SJSA1 (cell line): ENCODE data around the gene GDF11. TPM values are rescaled to one million over a fixed set of nuclear protein-coding genes. Genes with fewer than 3 reads are reported as not detected.

Experiments used
- DNase-seq, 2 experiments: peaks; one replicate each; pipeline ENCODE4 v3.0.0-alpha.2; 2015 to 2020; ENCODE audit warnings: low spot score in 2 of 2, low read depth in 1 of 2
- H3K27ac ChIP-seq: fragments of 250-450 bp; sonication (Bioruptor Pico); 2 replicates; pipeline ENCODE4 v1.5.1; 2020; ENCODE audit warnings: mild to moderate bottlenecking, moderate library complexity
- H3K27me3 ChIP-seq: fragments of 250-450 bp; sonication (Bioruptor Pico); replicated peaks from 2 replicates; pipeline ENCODE4 v1.5.1; 2020; ENCODE audit warnings: mild to moderate bottlenecking, moderate library complexity
- H3K36me3 ChIP-seq: fragments of 250-450 bp; sonication (Bioruptor Pico); 2 replicates; pipeline ENCODE4 v1.5.1; 2020; ENCODE audit warnings: mild to moderate bottlenecking
- H3K4me1 ChIP-seq: fragments of 250-450 bp; sonication (Bioruptor Pico); replicated peaks from 2 replicates; pipeline ENCODE4 v1.6.1; 2021; ENCODE audit warnings: mild to moderate bottlenecking
- H3K4me3 ChIP-seq: fragments of 250-450 bp; sonication (Bioruptor Pico); 2 replicates; pipeline ENCODE4 v1.5.1; 2020; ENCODE audit warnings: mild to moderate bottlenecking
- H3K9me3 ChIP-seq: fragments of 250-450 bp; sonication (Bioruptor Pico); replicated peaks from 2 replicates; pipeline ENCODE4 v1.5.1; 2020; ENCODE audit warnings: mild to moderate bottlenecking
- total RNA-seq: library from RNA; depleted of rRNA; stranded (reverse); fragments of >200 nt; shearing (Covaris generic); gene quantifications from 2 replicates; pipeline ENCODE4 v1.2.3, GENCODE V29; 2014; rRNA removed

GDF11 gene
- total RNA-seq, 1 experiment from 2014 or later, result 2.7 TPM

GRCh38 chr12:55795950-55796349, 53.0 kb downstream of the GDF11 start:
- no peak for DNase-seq
- Histone ChIP-seq H3K27me3 (no peaks in the 10 kb centered on the region), H3K36me3 (peaks cover 89% of the 10 kb centered on the region), H3K4me3 (no peak overlapping the region), H3K9me3 (no peaks in the 10 kb centered on the region), H3K27ac (no peak overlapping the region), H3K4me1 (no peaks in the 10 kb centered on the region)

- H3K27ac ChIP-seq, result no peak overlapping the region
These were observed 54.1 kb downstream of the GDF11 start for GRCh38 chr12:55797068-55797467.

GRCh38 chr12:55797550-55797949, 54.6 kb downstream of the GDF11 start:
- Histone ChIP-seq H3K4me1 (no peaks in the 10 kb centered on the region), H3K36me3 (peaks cover 86% of the 10 kb centered on the region)

More at GRCh38 chr12:55797068-55797467, 54.1 kb downstream of the GDF11 start:
- H3K9me3 ChIP-seq, result no peaks in the 10 kb centered on the region
- DNase-seq, result peak in 1 of 2 experiments; percentile 18
- H3K4me3 ChIP-seq, result no peak overlapping the region
- H3K27me3 ChIP-seq, result no peaks in the 10 kb centered on the region
- H3K4me1 ChIP-seq, result no peaks in the 10 kb centered on the region
- H3K36me3 ChIP-seq, result peaks cover 89% of the 10 kb centered on the region

More at GRCh38 chr12:55797550-55797949, 54.6 kb downstream of the GDF11 start:
- Histone ChIP-seq H3K9me3 (no peaks in the 10 kb centered on the region), H3K4me3 (no peak overlapping the region), H3K27me3 (no peaks in the 10 kb centered on the region), H3K27ac (no peak overlapping the region)
- no peak for DNase-seq

Other genes with a start within 250 kb of the GDF11 start
- gene OR6C4, start 193.5 kb upstream of the GDF11 start, total RNA-seq, result not detected in 2 replicates
- not detected in 2 replicates for gene OR2AP1, start 170.7 kb upstream of the GDF11 start, total RNA-seq
- gene OR10P1, start 106.2 kb upstream of the GDF11 start, total RNA-seq, result not detected in 2 replicates
- gene ITGA7, start 35.2 kb upstream of the GDF11 start, total RNA-seq, result 0.24 TPM in 1 of 2 replicates, not detected in the other
- 82.0 and 91.9 TPM in 2 replicates for gene BLOC1S1, start 27.1 kb upstream of the GDF11 start, total RNA-seq
- gene RDH5, start 22.7 kb upstream of the GDF11 start, total RNA-seq, result 0.22 and 1.9 TPM in 2 replicates
- gene CD63, start 14.1 kb upstream of the GDF11 start, total RNA-seq, result 1,021 and 1,450 TPM in 2 replicates
- 124 and 208 TPM in 2 replicates for gene SARNP, start 74.6 kb downstream of the GDF11 start, total RNA-seq
- 15.4 and 15.7 TPM in 2 replicates for gene ORMDL2, start 74.9 kb downstream of the GDF11 start, total RNA-seq
- gene DNAJC14, start 86.5 kb downstream of the GDF11 start, total RNA-seq, result 41.6 and 58.1 TPM in 2 replicates
- gene MMP19, start 99.8 kb downstream of the GDF11 start, total RNA-seq, result 9.8 and 14.5 TPM in 2 replicates
- gene PYM1, start 184.8 kb downstream of the GDF11 start, total RNA-seq, result 25.1 and 43.7 TPM in 2 replicates
- 23.9 and 46.2 TPM in 2 replicates for gene DGKA, start 188.0 kb downstream of the GDF11 start, total RNA-seq
- gene PMEL, start 222.9 kb downstream of the GDF11 start, total RNA-seq, result 0.34 TPM in 1 of 2 replicates, not detected in the other
- 74.4 and 82.1 TPM in 2 replicates for gene CDK2, start 223.7 kb downstream of the GDF11 start, total RNA-seq
- gene RAB5B, start 231.0 kb downstream of the GDF11 start, total RNA-seq, result 17.4 and 33.0 TPM in 2 replicates